Ovary (tissue), 3 donors: ENCODE data around the gene HYDIN.

ENCODE experiments used
- EP300 ChIP-seq: sonication (generic); formaldehyde crosslinking; IDR thresholded peaks from one replicate; pipeline ENCODE4 v1.6.1; 2017; ENCODE audit warnings: antibody characterized with exemption
- POLR2A ChIP-seq: fragments of 450-650 bp; IDR thresholded peaks from one replicate; pipeline ENCODE4 v1.6.1; 2017; ENCODE audit warnings: antibody characterized with exemption, mild to moderate bottlenecking, moderate library complexity
- TF ChIP-seq, protein P1 (sequence below), 3 donors: fragments of 450-650 bp in 2 of 3; fragments of 200-600 bp in 1 of 3; IDR thresholded peaks; one replicate each; pipeline versions ENCODE4 v1.5.1 to v1.8.0; 2016 to 2022; ENCODE audit warnings: antibody characterized with exemption in 3 of 3, mild to moderate bottlenecking in 1 of 3
- donor health status: DM: no; HTN: no; CAD: no.

DNA sequence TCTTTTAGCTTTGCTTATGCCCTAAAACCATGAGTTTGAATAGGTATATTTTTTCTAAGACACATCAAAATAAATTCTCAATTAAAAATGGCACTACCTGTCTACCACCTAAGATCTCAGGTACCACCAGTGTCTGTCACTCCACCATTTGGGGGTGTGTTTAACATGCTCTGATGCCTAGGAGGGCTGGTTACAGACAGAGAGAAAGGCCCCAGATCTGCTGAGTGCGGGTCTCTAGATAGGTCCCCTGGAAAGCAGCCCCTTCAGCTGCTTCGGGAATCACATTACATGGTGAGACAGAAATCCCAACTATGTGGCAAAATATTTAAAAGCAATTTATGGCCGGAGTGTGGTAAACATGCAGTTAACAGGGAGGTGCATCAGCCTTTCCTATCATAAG is 428.9 kb downstream of the HYDIN start:
- TF ChIP-seq POLR2A (no peak), EP300 (no peak)
- TF ChIP-seq, protein P1, sequence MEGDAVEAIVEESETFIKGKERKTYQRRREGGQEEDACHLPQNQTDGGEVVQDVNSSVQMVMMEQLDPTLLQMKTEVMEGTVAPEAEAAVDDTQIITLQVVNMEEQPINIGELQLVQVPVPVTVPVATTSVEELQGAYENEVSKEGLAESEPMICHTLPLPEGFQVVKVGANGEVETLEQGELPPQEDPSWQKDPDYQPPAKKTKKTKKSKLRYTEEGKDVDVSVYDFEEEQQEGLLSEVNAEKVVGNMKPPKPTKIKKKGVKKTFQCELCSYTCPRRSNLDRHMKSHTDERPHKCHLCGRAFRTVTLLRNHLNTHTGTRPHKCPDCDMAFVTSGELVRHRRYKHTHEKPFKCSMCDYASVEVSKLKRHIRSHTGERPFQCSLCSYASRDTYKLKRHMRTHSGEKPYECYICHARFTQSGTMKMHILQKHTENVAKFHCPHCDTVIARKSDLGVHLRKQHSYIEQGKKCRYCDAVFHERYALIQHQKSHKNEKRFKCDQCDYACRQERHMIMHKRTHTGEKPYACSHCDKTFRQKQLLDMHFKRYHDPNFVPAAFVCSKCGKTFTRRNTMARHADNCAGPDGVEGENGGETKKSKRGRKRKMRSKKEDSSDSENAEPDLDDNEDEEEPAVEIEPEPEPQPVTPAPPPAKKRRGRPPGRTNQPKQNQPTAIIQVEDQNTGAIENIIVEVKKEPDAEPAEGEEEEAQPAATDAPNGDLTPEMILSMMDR (IDR thresholded peaks at IDR 0.05) = no peak
